ENCODE results near the gene DGKD.

DNA sequence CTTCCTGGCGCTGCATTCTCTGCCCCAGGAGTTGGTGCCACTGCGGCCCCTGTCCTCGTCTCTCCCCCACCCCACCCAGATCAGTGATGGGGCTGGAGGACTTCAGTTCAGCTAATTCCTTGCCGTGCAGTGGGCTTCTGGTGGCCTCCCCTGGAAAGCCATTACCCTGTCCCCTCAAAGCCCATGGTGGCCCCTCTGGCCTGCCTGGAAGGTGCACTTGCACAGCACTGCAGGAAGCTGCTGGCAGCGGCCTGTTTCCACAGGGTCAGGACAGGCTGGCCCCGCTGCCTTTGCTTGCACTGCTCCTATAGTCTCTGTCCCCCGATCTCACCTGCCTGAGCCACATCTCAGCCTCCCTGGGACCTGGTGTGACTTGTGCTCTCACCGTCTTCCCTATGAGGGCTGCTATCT, 107.2 kb downstream of the DGKD start:
- TF ChIP-seq POLR2A (IDR thresholded peaks at IDR 0.05; ENCODE audit: low read depth, low read length) = no peak
- no peak for TF ChIP-seq TAF1 (IDR thresholded peaks at IDR 0.05; ENCODE audit: low read depth, low read length)
- no peak for TF ChIP-seq POLR2AphosphoS5 (IDR thresholded peaks at IDR 0.05; ENCODE audit: low read depth, low read length)
- TF ChIP-seq SPI1 (IDR thresholded peaks at IDR 0.05; ENCODE audit: low read depth, low read length) = no peak
- TF ChIP-seq PAX5 (IDR thresholded peaks at IDR 0.05; ENCODE audit: insufficient read depth, low read length, severe bottlenecking) = no peak

All from GM12891 (cell line).